HepG2 (cell line): ENCODE data around the gene ABCA4. TPM values are rescaled to one million over a fixed set of nuclear protein-coding genes. Genes with fewer than 3 reads are reported as not detected.
A peak's percentile ranks its signal among the peaks of the same experiment; 100 is the strongest.

Source experiments
- ESRRA ChIP-seq: sonication (generic); formaldehyde crosslinking; IDR thresholded peaks from 2 replicates; pipeline ENCODE4 v1.5.1; 2020; ENCODE audit warnings: mild to moderate bottlenecking, low read depth, missing genetic modification reagents
- FIP1L1 ChIP-seq: fragments of 200-400 bp; formaldehyde crosslinking; IDR thresholded peaks from 2 replicates; pipeline ENCODE4 v1.6.1; 2018; ENCODE audit warnings: low read depth, mild to moderate bottlenecking, low read length, moderate library complexity, borderline replicate concordance; ENCODE audit not compliant: insufficient read depth
- HNF4A ChIP-seq: sonication (generic); formaldehyde crosslinking; IDR thresholded peaks from 2 replicates; pipeline ENCODE4 v1.4.0; 2020; ENCODE audit warnings: missing genetic modification reagents
- MYC ChIP-seq: sonication (generic); formaldehyde crosslinking; IDR thresholded peaks from 2 replicates; pipeline ENCODE4 v1.9.0; 2021; ENCODE audit warnings: missing genetic modification reagents, borderline replicate concordance
- POGZ ChIP-seq: sonication (generic); formaldehyde crosslinking; IDR thresholded peaks from 2 replicates; pipeline ENCODE4 v1.4.0; 2020; ENCODE audit warnings: mild to moderate bottlenecking, missing genetic modification reagents
- RAD21 ChIP-seq: fragments of 450-650 bp; formaldehyde crosslinking; IDR thresholded peaks from 2 replicates; pipeline ENCODE4 v1.5.0; 2020; ENCODE audit warnings: mild to moderate bottlenecking
- ZFP36L1 ChIP-seq: sonication (generic); formaldehyde crosslinking; IDR thresholded peaks from 2 replicates; pipeline ENCODE4 v1.8.0; 2022; ENCODE audit warnings: mild to moderate bottlenecking, missing genetic modification reagents, moderate library complexity
- ZFP90 ChIP-seq: sonication (generic); formaldehyde crosslinking; IDR thresholded peaks from 2 replicates; pipeline ENCODE4 v1.8.0; 2022; ENCODE audit warnings: missing genetic modification reagents, mild to moderate bottlenecking, inconsistent platforms, borderline replicate concordance
- ZNF263 ChIP-seq: sonication (generic); formaldehyde crosslinking; IDR thresholded peaks from 2 replicates; pipeline ENCODE4 v1.4.0; 2020; ENCODE audit warnings: missing genetic modification reagents
- ZNF30 ChIP-seq: sonication (generic); formaldehyde crosslinking; IDR thresholded peaks from 2 replicates; pipeline ENCODE4 v1.5.0; 2020; ENCODE audit warnings: mild to moderate bottlenecking, missing genetic modification reagents
- ZNF33A ChIP-seq: sonication (generic); formaldehyde crosslinking; IDR thresholded peaks from 2 replicates; pipeline ENCODE4 v1.5.1; 2020; ENCODE audit warnings: missing genetic modification reagents, mild to moderate bottlenecking, moderate library complexity, borderline replicate concordance
- ZNF670 ChIP-seq: sonication (generic); formaldehyde crosslinking; IDR thresholded peaks from 2 replicates; pipeline ENCODE4 v1.8.0; 2022; ENCODE audit warnings: mild to moderate bottlenecking, missing genetic modification reagents, borderline replicate concordance
- ZNF766 ChIP-seq: sonication (generic); formaldehyde crosslinking; IDR thresholded peaks from 2 replicates; pipeline ENCODE4 v1.5.0; 2020; ENCODE audit warnings: missing genetic modification reagents, borderline replicate concordance
- ZSCAN31 ChIP-seq: sonication (generic); formaldehyde crosslinking; IDR thresholded peaks from 2 replicates; pipeline ENCODE4 v1.5.0; 2020; ENCODE audit warnings: low read depth, mild to moderate bottlenecking, missing genetic modification reagents
- polyA plus RNA-seq, 8 experiments: library from polyadenylated mRNA; depleted of rRNA in 3 of 8; stranded (reverse) in 7 of 8; unstranded in 1 of 8; fragments of >200 nt; fragmentation: Illumina TruSeq in 4 of 8; extraction: Trizol in 4 of 8; gene quantifications; 2 replicates each; pipeline versions ENCODE4 v1.2.1 to v1.2.3, GENCODE V29; 2011 to 2016; ENCODE audit warnings: low read depth in 4 of 8, missing spikeins in 1 of 8, mixed read lengths in 1 of 8; ENCODE audit not compliant: insufficient read depth in 1 of 8
- total RNA-seq, 5 experiments: library from RNA; depleted of rRNA; stranded (reverse); fragments of >200 nt; fragmentation: Illumina TruSeq; extraction: Trizol; gene quantifications; 2 replicates each; pipeline ENCODE4 v1.2.3, GENCODE V29; 2016; ENCODE audit warnings: low read depth in 1 of 5
- TF ChIP-seq, protein P1 (sequence below): IDR thresholded peaks from 2 replicates; pipeline ENCODE4 v1.6.1; 2012; ENCODE audit warnings: inconsistent platforms
- TF ChIP-seq, protein P2 (sequence below): IDR thresholded peaks from 2 replicates; pipeline ENCODE4 v1.6.1; 2016; ENCODE audit warnings: missing compliant biosample characterization, missing genetic modification reagents, borderline replicate concordance
- TF ChIP-seq, protein P3 (sequence below): fragments of 450-650 bp; IDR thresholded peaks from 2 replicates; pipeline ENCODE4 v1.6.1; 2017

The ABCA4 gene
- total and polyA plus RNA-seq, 2 of the 13 experiments (the other 11 are each of a cell fraction or from before 2014, with no cell fraction given), result 0.24 to 0.67 TPM

DNA sequence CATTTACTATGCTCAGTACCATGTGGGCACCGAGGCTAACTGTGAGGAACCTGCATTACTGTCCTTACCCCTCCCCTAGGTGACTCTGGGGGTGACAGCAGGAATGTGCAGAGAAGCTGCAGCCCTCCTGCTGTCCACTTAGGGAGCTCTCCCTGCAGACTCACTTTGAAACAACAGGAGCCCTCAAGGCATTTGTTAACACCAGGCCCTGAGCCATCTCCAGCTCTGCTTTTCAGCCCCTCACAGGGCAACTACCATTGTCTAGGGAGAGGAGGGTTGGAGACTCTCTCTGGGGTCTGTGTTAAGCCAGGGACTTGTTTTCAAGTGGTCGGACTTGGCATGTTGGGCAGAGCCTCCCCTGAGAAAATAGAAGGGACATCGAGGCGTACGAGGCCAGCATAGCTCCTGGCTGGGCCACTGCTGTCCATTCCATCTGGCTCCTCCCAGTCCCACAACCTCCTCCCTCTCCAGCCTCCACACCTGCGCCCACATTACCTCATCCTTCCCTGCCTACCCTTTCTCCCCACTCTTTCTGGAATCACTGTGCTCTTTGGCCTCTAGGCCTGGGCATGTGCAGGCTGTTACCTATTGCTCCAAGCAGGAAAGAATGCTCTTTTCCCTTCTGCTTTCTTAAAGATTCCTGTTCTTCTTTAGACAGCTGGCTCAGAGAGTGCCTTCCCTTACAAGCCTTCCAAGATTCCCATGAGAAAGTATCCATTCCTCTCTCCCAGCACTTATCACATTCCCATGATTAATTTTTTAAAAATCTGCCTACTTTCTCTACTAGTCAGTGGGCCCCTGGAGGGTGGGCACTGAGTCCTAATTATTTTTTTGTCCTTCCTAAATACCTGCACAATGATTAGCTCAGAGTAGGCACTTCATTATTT, 109.0 kb downstream of the ABCA4 start (continued):
- TF ChIP-seq ZNF263 (CRISPR knock-in tag), result peak; percentile 94
- no peak for TF ChIP-seq ZNF766 (CRISPR knock-in tag)
- no peak for TF ChIP-seq POGZ (CRISPR knock-in tag)
- TF ChIP-seq RAD21 (CRISPR knock-in tag), result no peak
- no peak for TF ChIP-seq FIP1L1
- TF ChIP-seq ZNF30, result no peak
- TF ChIP-seq HNF4A (CRISPR knock-in tag), result peak; percentile 51
- no peak for TF ChIP-seq ESRRA
- TF ChIP-seq, protein P1, sequence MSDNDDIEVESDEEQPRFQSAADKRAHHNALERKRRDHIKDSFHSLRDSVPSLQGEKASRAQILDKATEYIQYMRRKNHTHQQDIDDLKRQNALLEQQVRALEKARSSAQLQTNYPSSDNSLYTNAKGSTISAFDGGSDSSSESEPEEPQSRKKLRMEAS, result no peak
- no peak for TF ChIP-seq ZFP90 (CRISPR knock-in tag)
- TF ChIP-seq ZSCAN31 (CRISPR knock-in tag), result no peak
- no peak for TF ChIP-seq ZFP36L1 (CRISPR knock-in tag)
- no peak for TF ChIP-seq MYC (CRISPR knock-in tag)
- TF ChIP-seq, protein P2, sequence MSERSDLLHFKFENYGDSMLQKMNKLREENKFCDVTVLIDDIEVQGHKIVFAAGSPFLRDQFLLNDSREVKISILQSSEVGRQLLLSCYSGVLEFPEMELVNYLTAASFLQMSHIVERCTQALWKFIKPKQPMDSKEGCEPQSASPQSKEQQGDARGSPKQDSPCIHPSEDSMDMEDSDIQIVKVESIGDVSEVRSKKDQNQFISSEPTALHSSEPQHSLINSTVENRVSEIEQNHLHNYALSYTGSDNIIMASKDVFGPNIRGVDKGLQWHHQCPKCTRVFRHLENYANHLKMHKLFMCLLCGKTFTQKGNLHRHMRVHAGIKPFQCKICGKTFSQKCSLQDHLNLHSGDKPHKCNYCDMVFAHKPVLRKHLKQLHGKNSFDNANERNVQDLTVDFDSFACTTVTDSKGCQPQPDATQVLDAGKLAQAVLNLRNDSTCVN (CRISPR knock-in tag), result 0 out of 2 replicates have a peak, but pooled peaks have one; percentile 34
- TF ChIP-seq ZNF670 (CRISPR knock-in tag), result no peak
- TF ChIP-seq ZNF33A (CRISPR knock-in tag), result no peak
- TF ChIP-seq, protein P3, sequence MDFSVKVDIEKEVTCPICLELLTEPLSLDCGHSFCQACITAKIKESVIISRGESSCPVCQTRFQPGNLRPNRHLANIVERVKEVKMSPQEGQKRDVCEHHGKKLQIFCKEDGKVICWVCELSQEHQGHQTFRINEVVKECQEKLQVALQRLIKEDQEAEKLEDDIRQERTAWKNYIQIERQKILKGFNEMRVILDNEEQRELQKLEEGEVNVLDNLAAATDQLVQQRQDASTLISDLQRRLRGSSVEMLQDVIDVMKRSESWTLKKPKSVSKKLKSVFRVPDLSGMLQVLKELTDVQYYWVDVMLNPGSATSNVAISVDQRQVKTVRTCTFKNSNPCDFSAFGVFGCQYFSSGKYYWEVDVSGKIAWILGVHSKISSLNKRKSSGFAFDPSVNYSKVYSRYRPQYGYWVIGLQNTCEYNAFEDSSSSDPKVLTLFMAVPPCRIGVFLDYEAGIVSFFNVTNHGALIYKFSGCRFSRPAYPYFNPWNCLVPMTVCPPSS, result no peak
